ENCODE results near the gene MED19.
"Not testable (repeated sequence)": the region's sequence is repeated elsewhere in the genome, so short reads cannot be mapped to it uniquely, and the experiment has no call there.

Gene MED19, protein sequence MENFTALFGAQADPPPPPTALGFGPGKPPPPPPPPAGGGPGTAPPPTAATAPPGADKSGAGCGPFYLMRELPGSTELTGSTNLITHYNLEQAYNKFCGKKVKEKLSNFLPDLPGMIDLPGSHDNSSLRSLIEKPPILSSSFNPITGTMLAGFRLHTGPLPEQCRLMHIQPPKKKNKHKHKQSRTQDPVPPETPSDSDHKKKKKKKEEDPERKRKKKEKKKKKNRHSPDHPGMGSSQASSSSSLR

GRCh38 chr11:57711414-57712255 is at the start of gene MED19:
Gene MED19 (minus strand): TSS chr11:57712215. CDS start chr11:57712179, 36 bp downstream.
- DNase-seq: peak; percentile 41 to 59

GRCh38 chr11:57758174-57758573 is 46.2 kb upstream of the MED19 start:
- DNase-seq: no peak

- DNase-seq: no peak
These were observed 40.9 kb upstream of the MED19 start for GRCh38 chr11:57752954-57753353.

DNA sequence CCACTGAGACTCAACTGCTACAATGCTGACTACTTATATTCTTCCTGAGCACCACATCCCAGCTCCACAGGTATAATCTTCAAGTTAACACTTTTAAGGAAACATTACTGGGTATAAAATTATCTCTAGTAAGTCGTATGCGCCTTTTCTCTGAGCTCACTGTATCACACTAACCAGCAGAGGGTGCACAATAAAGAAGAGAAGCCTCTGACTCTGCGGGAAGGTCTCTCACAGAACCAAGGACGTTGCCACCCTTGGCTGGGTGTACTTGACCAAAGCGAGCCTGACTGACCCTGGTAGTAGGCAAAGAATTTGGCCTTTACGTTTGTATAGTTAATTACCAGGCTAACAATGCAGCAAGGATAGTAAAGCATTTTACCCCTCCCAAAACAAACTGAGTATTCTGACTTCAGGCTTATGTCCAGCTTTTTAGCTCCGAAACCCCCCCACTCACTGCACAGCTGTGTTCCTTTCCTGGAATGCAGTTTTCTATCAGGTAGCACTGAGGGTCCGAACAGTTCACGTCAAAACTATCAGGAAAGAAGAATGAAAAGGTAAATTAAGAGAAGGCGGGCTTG is 39.8 kb upstream of the MED19 start, which contains the start of gene BTBD18:
Gene BTBD18 (minus strand): TSS at position 144 of the 578 bp plus-strand sequence. CDS start 631 bp downstream, outside the sequence.
- peak; percentile 3 for DNase-seq

GRCh38 chr11:57751176-57751575 is 39.2 kb upstream of the MED19 start:
- DNase-seq: no peak

- DNase-seq: no peak
These were observed 34.9 kb upstream of the MED19 start for GRCh38 chr11:57746920-57747319.

GRCh38 chr11:57745206-57745605 is 33.2 kb upstream of the MED19 start:
- no peak for DNase-seq

- DNase-seq: no peak
These were observed 32.3 kb upstream of the MED19 start for GRCh38 chr11:57744357-57744756.

DNA sequence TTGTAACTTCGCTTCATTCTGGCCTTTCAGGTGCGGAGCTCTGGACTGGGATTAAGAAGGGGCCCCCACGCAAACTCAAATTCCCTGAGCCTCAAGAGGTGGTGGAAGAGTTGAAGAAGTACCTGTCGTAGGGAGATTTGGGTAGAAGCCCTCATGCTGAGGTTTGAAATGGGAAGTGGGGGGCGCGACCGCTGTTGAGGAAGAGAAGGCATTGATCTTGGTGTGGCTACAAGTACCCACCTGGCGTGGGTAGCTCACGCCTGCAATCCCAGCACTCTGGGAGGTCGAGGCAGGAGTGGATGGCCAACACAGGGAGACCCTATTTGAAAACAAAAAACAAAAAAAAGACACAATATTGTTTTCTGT is 30.1 kb upstream of the MED19 start:
- DNase-seq: no peak

GRCh38 chr11:57741132-57742086 is 29.4 kb upstream of the MED19 start, which contains the start of gene SELENOH:
Gene SELENOH (plus strand): TSS chr11:57741491. CDS start chr11:57741596, 105 bp downstream.
- peak; percentile 82 to 85 for DNase-seq

GRCh38 chr11:57735619-57736298 is 23.7 kb upstream of the MED19 start:
- DNase-seq: no peak

- no peak for DNase-seq
These were observed 20.6 kb upstream of the MED19 start for GRCh38 chr11:57732661-57733060.

GRCh38 chr11:57729479-57729878 is 17.5 kb upstream of the MED19 start:
- DNase-seq: no peak

DNA sequence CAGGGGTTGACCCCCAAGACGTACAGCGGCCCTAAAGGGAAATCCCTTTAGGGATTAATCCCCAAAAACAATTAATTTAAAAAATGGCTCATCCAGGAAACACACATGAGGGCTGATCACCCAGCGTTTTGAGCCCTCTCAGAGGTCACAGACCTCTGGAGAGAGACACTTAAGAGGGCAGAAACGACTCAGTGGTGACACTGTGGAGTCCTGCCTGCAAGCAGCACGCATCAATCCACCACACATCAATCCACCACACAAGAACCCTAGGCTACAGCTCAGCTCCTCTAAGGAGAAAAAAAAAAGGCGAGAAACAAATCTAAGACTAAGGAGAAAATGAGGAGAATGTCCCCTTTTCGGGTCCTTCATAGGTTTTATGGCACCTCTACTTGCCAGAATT is 16.8 kb upstream of the MED19 start:
- no peak for DNase-seq

DNA sequence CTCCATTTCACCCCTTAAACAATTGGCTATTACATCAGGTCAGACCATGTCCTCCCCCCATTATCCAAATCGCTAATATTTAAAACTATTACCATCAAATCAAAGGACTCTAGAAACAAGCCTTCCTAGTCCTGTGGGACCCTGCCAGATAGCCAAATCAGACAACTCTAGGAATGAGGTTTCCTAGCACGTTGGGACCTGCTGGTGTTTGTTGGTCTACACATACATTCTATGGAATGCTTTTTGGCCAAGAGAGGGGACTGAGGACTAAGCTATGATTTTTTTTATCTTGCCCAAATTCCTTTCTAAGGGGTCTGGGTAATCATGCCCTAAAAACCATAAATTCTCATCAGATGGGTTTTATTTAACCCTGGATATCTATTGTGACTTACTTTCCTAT is 15.2 kb upstream of the MED19 start:
- DNase-seq: no peak

DNA sequence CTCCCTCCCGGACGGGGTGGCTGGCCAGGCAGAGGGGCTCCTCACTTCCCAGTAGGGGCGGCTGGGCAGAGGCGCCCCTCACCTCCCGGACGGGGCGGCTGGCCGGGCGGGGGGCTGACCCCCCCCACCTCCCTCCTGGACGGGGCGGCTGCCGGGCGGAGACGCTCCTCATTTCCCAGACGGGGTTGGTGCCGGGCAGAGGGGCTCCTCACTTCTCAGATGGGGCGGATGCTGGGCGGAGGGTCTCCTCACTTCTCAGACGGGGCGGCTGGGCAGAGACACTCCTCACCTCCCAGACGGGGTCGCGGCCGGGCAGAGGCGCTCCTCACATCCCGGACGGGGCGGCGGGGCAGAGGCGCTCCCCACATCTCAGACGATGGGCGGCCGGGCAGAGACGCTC is 4.7 kb upstream of the MED19 start:
- not testable (repeated sequence) for DNase-seq

- no peak for DNase-seq
These were observed 1.8 kb upstream of the MED19 start for GRCh38 chr11:57713835-57714234.

DNA sequence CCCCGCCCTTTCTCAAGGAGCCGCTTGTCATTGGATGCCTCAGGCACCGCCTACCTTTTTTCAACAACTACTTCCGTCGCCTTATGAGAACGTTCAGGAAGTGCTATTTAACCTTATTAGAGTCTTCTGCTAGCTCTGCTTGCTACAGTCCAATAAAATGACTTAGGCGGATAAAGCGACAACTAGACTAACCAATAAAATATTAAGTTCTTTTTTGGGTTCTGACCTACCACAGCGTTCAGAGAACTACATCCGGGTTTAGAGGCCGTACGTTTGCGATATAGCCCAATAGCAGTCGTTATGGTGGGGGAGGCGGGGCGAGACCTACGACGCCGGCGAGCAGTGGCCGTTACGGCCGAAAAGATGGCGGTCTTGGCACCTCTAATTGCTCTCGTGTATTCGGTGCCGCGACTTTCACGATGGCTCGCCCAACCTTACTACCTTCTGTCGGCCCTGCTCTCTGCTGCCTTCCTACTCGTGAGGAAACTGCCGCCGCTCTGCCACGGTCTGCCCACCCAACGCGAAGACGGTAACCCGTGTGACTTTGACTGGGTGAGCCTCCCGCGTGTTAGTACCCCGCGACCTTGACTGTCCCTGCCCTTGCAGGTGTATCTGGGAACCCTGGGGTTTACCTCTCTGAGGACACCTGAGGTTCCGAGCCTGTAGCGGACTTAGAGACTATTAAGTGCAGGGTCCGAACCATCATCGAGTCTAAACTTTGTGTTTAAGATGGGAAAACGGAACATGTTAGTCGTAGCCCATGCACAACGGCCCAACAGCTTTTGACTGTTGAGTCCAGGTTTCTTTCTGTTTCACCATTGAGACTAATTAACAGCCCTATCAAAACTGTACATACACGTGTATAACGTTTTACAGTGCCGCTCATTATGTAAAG is 488 bp upstream of the MED19 start, which contains the start of gene TMX2:
Gene TMX2 (plus strand): TSS at position 338 of the 895 bp plus-strand sequence. CDS start 26 bp downstream, at position 364.
- peak; percentile 93 to 97 for DNase-seq

DNA sequence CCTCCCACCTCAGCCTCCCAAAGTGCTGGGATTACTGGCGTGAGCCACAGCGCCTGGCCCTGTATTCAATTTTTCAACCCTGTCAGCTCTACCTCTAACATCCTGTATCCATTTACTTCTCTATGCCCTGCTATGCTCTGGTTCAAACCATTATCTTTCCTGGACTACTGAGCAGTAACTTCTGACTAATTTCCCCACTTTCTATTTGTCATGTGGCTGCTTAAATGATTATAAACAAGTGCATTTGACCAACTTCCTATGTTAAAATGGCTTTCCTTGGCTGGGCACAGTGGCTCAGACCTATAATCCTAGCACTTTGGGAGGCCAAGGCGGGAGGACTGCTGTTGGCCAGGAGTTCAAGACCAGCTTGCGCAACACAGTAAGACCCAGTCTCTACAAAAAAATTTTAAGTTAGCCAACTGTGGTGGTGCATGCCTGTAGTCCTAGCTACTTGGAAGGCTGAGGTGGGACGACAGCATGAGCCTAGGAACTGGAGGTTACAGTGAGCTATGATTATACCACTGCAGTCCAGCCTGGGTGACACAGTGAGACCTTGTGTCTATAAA is 2.1 kb downstream of the MED19 start:
- DNase-seq: no peak

- not testable (repeated sequence) for DNase-seq
These were observed 6.6 kb downstream of the MED19 start for GRCh38 chr11:57705432-57705831.
